HepG2 (cell line): ENCODE data around the gene HEPHL1. TPM values are rescaled to one million over a fixed set of nuclear protein-coding genes. Genes with fewer than 3 reads are reported as not detected.

Source experiments
- ATAC-seq: fragments of 200-7000 bp; cut with Tn5 transposase; 3 replicates; pipeline ENCODE4 v1.9.1; 2020; ENCODE audit warnings: mild to moderate bottlenecking, moderate library complexity
- BruUV-seq: library from RNA; stranded (reverse); fragments of 400-500 nt; replicated peaks from 2 replicates; lab custom pipeline; 2021; lab: Mats Ljungman, UMichigan
- CTCF ChIA-PET: fragments of 300-600 bp; formaldehyde crosslinking; extraction: SDS; loops from one replicate; lab custom pipeline; 2021; ENCODE audit warnings: low total read pairs, inconsistent platforms, low intra/inter-chr PET ratio; lab: Yijun Ruan, JAX
- POLR2A ChIA-PET: fragments of 350-600 bp; sonication (Branson Sonifier 250); formaldehyde crosslinking; loops from one replicate; lab custom pipeline; 2020; ENCODE audit warnings: antibody characterized with exemption, inconsistent platforms; lab: Yijun Ruan, JAX
- DNase-seq: peaks from one replicate; pipeline ENCODE4 v3.0.0-alpha.2; 2015; ENCODE audit warnings: low spot score
- FAIRE-seq: peaks from 3 replicates; lab custom pipeline; 2011; peaks lifted over from hg19 to GRCh38; lab: Jason Lieb, UNC
- H2AFZ ChIP-seq: one replicate; pipeline ENCODE4 v1.6.1; 2011; ENCODE audit warnings: low read length, inconsistent platforms
- H3K27ac ChIP-seq: fragments of 300-600 bp; 3 replicates; pipeline ENCODE4 v1.8.0; 2011; ENCODE audit warnings: mixed run types, mild to moderate bottlenecking, mixed read lengths, low read length, inconsistent platforms; ENCODE audit not compliant: insufficient read depth; ENCODE audit errors: extremely low read length
- H3K27me3 ChIP-seq, 2 experiments: fragments of 200-600 bp in 1 of 2; 2 replicates in 1 of 2; 3 replicates in 1 of 2; pipeline versions ENCODE4 v1.6.0 to v1.8.0; 2011; ENCODE audit warnings: low read length in 2 of 2, mild to moderate bottlenecking in 2 of 2, moderate library complexity in 2 of 2, inconsistent platforms in 1 of 2; ENCODE audit not compliant: insufficient read depth in 2 of 2, control insufficient read depth in 1 of 2
- H3K36me3 ChIP-seq, 2 experiments: fragments of 200-600 bp in 1 of 2; replicated peaks in 1 of 2; 2 replicates in 1 of 2; 3 replicates in 1 of 2; pipeline versions ENCODE4 v1.5.1 to v1.8.0; 2011; ENCODE audit warnings: low read length in 2 of 2, inconsistent platforms in 1 of 2; ENCODE audit not compliant: insufficient read depth in 2 of 2, control insufficient read depth in 1 of 2
- H3K4me1 ChIP-seq: 2 replicates; pipeline ENCODE4 v1.5.1; 2012; ENCODE audit warnings: low read length, inconsistent platforms; ENCODE audit not compliant: insufficient read depth
- H3K4me2 ChIP-seq: 2 replicates; pipeline ENCODE4 v1.6.0; 2011; ENCODE audit warnings: low read depth, low read length, inconsistent platforms
- H3K4me3 ChIP-seq, 3 experiments: fragments of 200-600 bp in 1 of 3; sonication (generic), shearing (Covaris generic) in 1 of 3; replicated peaks in 1 of 3; 2 replicates each; pipeline ENCODE4 v1.5.1; 2011 to 2016; ENCODE audit warnings: low read length in 3 of 3, inconsistent platforms in 2 of 3, low read depth in 2 of 3, mild to moderate bottlenecking in 2 of 3, control low read depth in 1 of 3, mixed read lengths in 1 of 3; ENCODE audit not compliant: insufficient read depth in 1 of 3
- H3K79me2 ChIP-seq: one replicate; pipeline ENCODE4 v1.6.1; 2011; ENCODE audit warnings: low read length, inconsistent platforms; ENCODE audit not compliant: insufficient read depth
- H3K9ac ChIP-seq: 2 replicates; pipeline ENCODE4 v1.6.0; 2011; ENCODE audit warnings: mild to moderate bottlenecking, low read depth, low read length, inconsistent platforms; ENCODE audit not compliant: insufficient read depth
- H3K9me3 ChIP-seq: 2 replicates; pipeline ENCODE4 v1.5.1; 2012; ENCODE audit warnings: mild to moderate bottlenecking, low read length
- H4K20me1 ChIP-seq: 2 replicates; pipeline ENCODE4 v1.6.0; 2011; ENCODE audit warnings: inconsistent platforms, mild to moderate bottlenecking, low read length, moderate library complexity; ENCODE audit not compliant: insufficient read depth
- ATF7 ChIP-seq, 2 experiments: fragments of 450-650 bp in 1 of 2; sonication (generic) in 1 of 2; formaldehyde crosslinking in 1 of 2; IDR thresholded peaks; 2 replicates each; pipeline versions ENCODE4 v1.4.0 to v1.6.1; 2016 to 2020; ENCODE audit warnings: antibody characterized with exemption in 1 of 2, mild to moderate bottlenecking in 1 of 2, missing genetic modification reagents in 1 of 2
- HMGXB3 ChIP-seq: sonication (generic); formaldehyde crosslinking; IDR thresholded peaks from 2 replicates; pipeline ENCODE4 v1.4.0; 2020; ENCODE audit warnings: missing genetic modification reagents, borderline replicate concordance
- ZNF121 ChIP-seq: sonication (generic); formaldehyde crosslinking; IDR thresholded peaks from 2 replicates; pipeline ENCODE4 v1.5.0; 2020; ENCODE audit warnings: mild to moderate bottlenecking, missing genetic modification reagents
- ZNF629 ChIP-seq: sonication (generic); formaldehyde crosslinking; conservative IDR thresholded peaks from 2 replicates; pipeline ENCODE4 v1.5.0; 2020; ENCODE audit warnings: missing genetic modification reagents
- WGBS: methylation state at CpG from one replicate; pipeline ENCODE4 v1.1.6; 2017; ENCODE audit warnings: low lambda C conversion rate; 5-methylcytosine and 5-hydroxymethylcytosine counted together
- in situ Hi-C: cut with HindIII; loops from 2 replicates; pipeline ENCODE4 v1.10.0; 2017; ENCODE audit warnings: low pct_unique_long_range_greater_than_20kb; ENCODE audit not compliant: extremely low pct_ligation_motif_present
- intact Hi-C: fragments of 100-400 bp; cut with micrococcal nuclease; formaldehyde crosslinking; loops from one replicate; pipeline ENCODE4 v1.10.0; 2022; ENCODE audit not compliant: unreplicated experiment
- polyA plus RNA-seq, 8 experiments: library from polyadenylated mRNA; depleted of rRNA in 3 of 8; stranded (reverse) in 7 of 8; unstranded in 1 of 8; fragments of >200 nt; fragmentation: Illumina TruSeq in 4 of 8; extraction: Trizol in 4 of 8; gene quantifications; 2 replicates each; pipeline versions ENCODE4 v1.2.1 to v1.2.3, GENCODE V29; 2011 to 2016; ENCODE audit warnings: low read depth in 4 of 8, missing spikeins in 1 of 8, mixed read lengths in 1 of 8; ENCODE audit not compliant: insufficient read depth in 1 of 8
- total RNA-seq, 5 experiments: library from RNA; depleted of rRNA; stranded (reverse); fragments of >200 nt; fragmentation: Illumina TruSeq; extraction: Trizol; gene quantifications; 2 replicates each; pipeline ENCODE4 v1.2.3, GENCODE V29; 2016; ENCODE audit warnings: low read depth in 1 of 5

HEPHL1 gene
- total and polyA plus RNA-seq, 2 of the 13 experiments (the other 11 are each of a cell fraction or from before 2014, with no cell fraction given): 0.04 to 0.05 TPM

- BruUV-seq: no TSS peak
- no peak overlapping the region for H3K27ac ChIP-seq
- H3K4me2 ChIP-seq: no peak overlapping the region
- H3K4me1 ChIP-seq: peaks cover 77% of the 10 kb centered on the region
- intact Hi-C loops: no loop called here
- ATAC-seq: peak; percentile 51
- H3K27me3 ChIP-seq: no peaks in the 10 kb centered on the region
- peaks cover 64% of the 10 kb centered on the region for H3K79me2 ChIP-seq
- no peak overlapping the region for H2AFZ ChIP-seq
- no peak for DNase-seq
- TF ChIP-seq HMGXB3 (CRISPR knock-in tag): no peak
- TF ChIP-seq ATF7 (IDR thresholded peaks at IDR 0.05): peak; percentile 60; the same call in 1 of the 2 replicates
- TF ChIP-seq ATF7 (CRISPR knock-in tag; IDR thresholded peaks at IDR 0.05): no peak
- H3K9me3 ChIP-seq: no peaks in the 10 kb centered on the region
- in situ Hi-C loops: no loop called here
- 90% methylated on average over 2 of the region's 3 CpGs for WGBS
- H4K20me1 ChIP-seq: peaks cover 16% of the 10 kb centered on the region
- CTCF ChIA-PET: no interaction called here
- H3K36me3 ChIP-seq: no peaks in the 10 kb centered on the region; a peak in 2 of 5 replicates
- no peak for FAIRE-seq
- no peak overlapping the region for H3K4me3 ChIP-seq
- POLR2A ChIA-PET: interaction anchor here (3.1 kb wide), 1 partner anchor 15 kb away, joined by 10 read pairs; the partner anchor contains the start of gene PANX1
- no peak overlapping the region for H3K9ac ChIP-seq
Observed at GRCh38 chr11:94144216-94144615, 123.1 kb downstream of the HEPHL1 start.

DNA sequence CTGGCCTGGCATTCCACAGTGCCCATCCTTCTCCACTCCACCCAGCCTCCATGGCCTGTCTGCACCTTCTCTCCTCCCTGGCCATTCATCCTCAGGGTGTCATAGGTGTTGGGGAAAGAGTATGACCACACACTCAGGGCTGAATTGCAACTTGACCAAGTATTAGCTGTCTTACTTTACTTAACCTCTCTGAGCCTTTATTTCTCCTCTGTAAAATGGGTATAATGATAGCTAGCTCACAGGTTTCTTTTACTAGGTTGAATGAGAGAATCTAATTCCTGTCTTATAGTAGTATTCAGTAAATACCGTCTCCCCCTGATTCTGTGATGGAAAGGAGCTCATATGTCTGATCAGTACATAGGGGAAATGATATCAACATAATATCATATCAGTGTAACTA lies 123.5 kb downstream of the HEPHL1 start:
- CTCF ChIA-PET: no interaction called here
- POLR2A ChIA-PET: no interaction called here
- intact Hi-C loops: no loop called here
- TF ChIP-seq ZNF629 (CRISPR knock-in tag) (peak; percentile 80), ZNF121 (CRISPR knock-in tag) (no peak)
- no peaks in the 10 kb centered on the region for H3K9me3 ChIP-seq
- BruUV-seq: no TSS peak
- H3K27ac ChIP-seq: no peak overlapping the region
- no peak for DNase-seq
- FAIRE-seq: no peak
- H3K4me1 ChIP-seq: peaks cover 80% of the 10 kb centered on the region
- no peaks in the 10 kb centered on the region; a peak in 2 of 5 replicates for H3K36me3 ChIP-seq
- H3K4me2 ChIP-seq: no peak overlapping the region
- no peak overlapping the region for H2AFZ ChIP-seq
- no peak overlapping the region for H3K4me3 ChIP-seq
- H4K20me1 ChIP-seq: peaks cover 16% of the 10 kb centered on the region
- H3K79me2 ChIP-seq: peaks cover 69% of the 10 kb centered on the region
- H3K9ac ChIP-seq: no peak overlapping the region
- ATAC-seq: no peak
- in situ Hi-C loops: no loop called here
- WGBS: 89% methylated on average over 1 of the region's 1 CpG
- H3K27me3 ChIP-seq: no peaks in the 10 kb centered on the region
